ENCODE data around the gene UVSSA. TPM values are rescaled to one million over a fixed set of nuclear protein-coding genes. Genes with fewer than 3 reads are reported as not detected.
"Not testable (repeated sequence)": the region's sequence is repeated elsewhere in the genome, so short reads cannot be mapped to it uniquely, and the experiment has no call there.

The UVSSA gene
- total and polyA plus RNA-seq, 5 donors from 2014 or later, result 2.1 to 42.9 (median 4.0) TPM

DNA sequence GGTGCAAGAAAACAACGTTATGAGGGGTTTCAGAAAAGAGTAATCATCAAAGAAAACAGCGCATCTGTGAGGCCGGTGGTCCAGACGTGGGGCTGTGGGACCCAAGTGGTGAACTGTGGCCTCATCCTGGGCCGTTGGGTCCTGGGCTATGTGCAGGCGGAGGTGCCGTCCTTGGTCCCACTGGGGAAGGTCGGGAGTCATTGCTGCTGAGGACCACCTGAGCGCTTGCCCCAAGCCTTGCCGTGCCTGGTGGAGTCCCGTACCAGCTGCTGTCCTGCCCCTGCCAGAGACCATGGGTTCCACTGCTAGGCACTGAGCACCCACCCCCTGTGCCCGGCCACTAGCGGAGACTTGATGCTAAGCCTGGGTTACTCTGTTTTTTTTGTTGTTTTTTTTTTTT is 25.5 kb upstream of the UVSSA start:
- ATAC-seq (ENCODE audit: low read depth in 2 of 2), result no peak
- Mint-ChIP-seq H3K4me3 (no peak overlapping the region), H3K9me3 (no peaks in the 10 kb centered on the region), H3K27me3 (no peaks in the 10 kb centered on the region), H3K27ac (no peak overlapping the region), H3K36me3 (peaks cover 12% of the 10 kb centered on the region), H3K4me1 (peaks cover 0 to 6% (median 3%) of the 10 kb centered on the region in 4 donors)
- Histone ChIP-seq H3K9me3 (ENCODE audit: control insufficient read depth in 2 of 2, low read length in 2 of 2) (no peaks in the 10 kb centered on the region), H3K27me3 (ENCODE audit: control insufficient read depth, insufficient read depth, low read length) (no peaks in the 10 kb centered on the region), H3K27ac (ENCODE audit: insufficient read depth, low read length, poor library complexity, severe bottlenecking) (no peak overlapping the region), H3K4me3 (ENCODE audit: low read depth, low read length) (no peak overlapping the region), H3K36me3 (ENCODE audit: control insufficient read depth, insufficient read depth, low read length) (peaks cover 59% of the 10 kb centered on the region), H3K4me1 (ENCODE audit: control insufficient read depth, insufficient read depth, low read length, poor library complexity, severe bottlenecking) (no peaks in the 10 kb centered on the region)
- DNase-seq, result no peak

DNA sequence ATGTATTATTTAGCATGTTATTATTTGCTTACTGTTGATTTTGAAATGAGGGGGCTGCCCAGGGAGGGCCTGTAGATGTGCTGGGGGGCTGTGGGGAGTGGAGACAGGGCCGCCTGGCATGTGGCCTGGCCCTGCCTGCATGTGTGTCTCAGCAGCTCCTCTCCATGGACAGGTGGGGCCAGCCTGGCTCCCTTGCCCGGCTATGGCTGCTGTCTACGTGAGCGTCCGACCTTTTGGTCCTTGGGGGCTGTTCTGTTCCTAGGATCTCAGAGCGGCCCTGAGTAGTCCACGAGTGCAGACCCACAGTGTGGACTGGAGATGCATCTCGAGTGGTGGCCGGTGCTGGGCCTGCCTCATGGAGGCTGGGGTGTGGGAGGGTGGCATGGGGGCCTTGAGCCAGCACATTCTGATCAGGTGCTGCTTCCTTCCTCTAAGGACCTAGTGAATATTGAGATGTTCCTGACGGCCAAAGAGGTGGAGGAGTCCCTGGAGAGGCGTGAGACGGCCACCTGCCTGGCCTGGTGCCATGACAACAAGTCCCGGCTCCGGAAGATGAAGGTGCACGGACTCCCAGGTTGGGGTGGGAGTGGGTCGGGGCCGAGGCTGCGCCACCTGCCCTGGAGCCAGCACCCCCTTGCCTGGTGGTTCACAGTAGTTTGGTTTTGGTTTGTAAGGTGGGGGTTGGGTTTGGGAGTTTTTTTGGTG is 24.9 kb upstream of the UVSSA start:
- Mint-ChIP-seq H3K27ac (no peak overlapping the region), H3K27me3 (no peaks in the 10 kb centered on the region), H3K4me3 (no peak overlapping the region), H3K9me3 (no peaks in the 10 kb centered on the region), H3K4me1 (peaks cover 0 to 6% (median 3%) of the 10 kb centered on the region in 4 donors), H3K36me3 (peaks cover 12% of the 10 kb centered on the region)
- Histone ChIP-seq H3K9me3 (ENCODE audit: control insufficient read depth in 2 of 2, low read length in 2 of 2) (no peaks in the 10 kb centered on the region), H3K27me3 (ENCODE audit: control insufficient read depth, insufficient read depth, low read length) (no peaks in the 10 kb centered on the region), H3K27ac (ENCODE audit: insufficient read depth, low read length, poor library complexity, severe bottlenecking) (no peak overlapping the region), H3K4me3 (ENCODE audit: low read depth, low read length) (no peak overlapping the region), H3K4me1 (ENCODE audit: control insufficient read depth, insufficient read depth, low read length, poor library complexity, severe bottlenecking) (no peaks in the 10 kb centered on the region), H3K36me3 (ENCODE audit: control insufficient read depth, insufficient read depth, low read length) (peaks cover 60% of the 10 kb centered on the region)
- no peak for ATAC-seq (ENCODE audit: low read depth in 2 of 2)
- DNase-seq, result no peak

DNA sequence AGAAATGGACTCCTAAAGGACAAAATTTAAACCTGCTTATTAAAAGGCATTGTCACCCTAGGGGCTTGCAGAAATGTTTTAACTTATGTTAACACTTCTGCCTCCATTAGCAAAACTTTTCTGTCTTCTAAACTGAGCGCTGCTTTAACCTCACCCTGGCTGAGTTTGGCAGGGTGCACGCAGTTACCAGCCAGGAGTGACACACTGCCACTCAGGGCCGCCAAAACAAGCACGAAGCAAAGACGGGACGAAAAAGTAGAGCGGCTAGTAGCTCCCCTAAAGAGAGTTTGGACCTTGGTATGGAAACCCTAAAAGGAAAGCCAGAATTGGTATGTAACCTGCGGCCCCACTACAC is 23.8 kb upstream of the UVSSA start:
- no peak overlapping the region for H3K4me3 Mint-ChIP-seq
- peaks cover 0 to 4% (median 1%) of the 10 kb centered on the region in 4 donors for H3K4me1 Mint-ChIP-seq
- H3K27ac Mint-ChIP-seq, result no peak overlapping the region
- no peaks in the 10 kb centered on the region for H3K27me3 Mint-ChIP-seq
- H3K9me3 Mint-ChIP-seq, result no peaks in the 10 kb centered on the region
- Histone ChIP-seq H3K4me3 (ENCODE audit: low read depth, low read length) (no peak overlapping the region), H3K27me3 (ENCODE audit: control insufficient read depth, insufficient read depth, low read length) (no peaks in the 10 kb centered on the region), H3K4me1 (ENCODE audit: control insufficient read depth, insufficient read depth, low read length, poor library complexity, severe bottlenecking) (no peaks in the 10 kb centered on the region), H3K27ac (ENCODE audit: insufficient read depth, low read length, poor library complexity, severe bottlenecking) (no peak overlapping the region), H3K9me3 (ENCODE audit: control insufficient read depth in 2 of 2, low read length in 2 of 2) (no peaks in the 10 kb centered on the region), H3K36me3 (ENCODE audit: control insufficient read depth, insufficient read depth, low read length) (peaks cover 48% of the 10 kb centered on the region)
- DNase-seq, result no peak
- peaks cover 12% of the 10 kb centered on the region for H3K36me3 Mint-ChIP-seq
- no peak for ATAC-seq (ENCODE audit: low read depth in 2 of 2)

DNA sequence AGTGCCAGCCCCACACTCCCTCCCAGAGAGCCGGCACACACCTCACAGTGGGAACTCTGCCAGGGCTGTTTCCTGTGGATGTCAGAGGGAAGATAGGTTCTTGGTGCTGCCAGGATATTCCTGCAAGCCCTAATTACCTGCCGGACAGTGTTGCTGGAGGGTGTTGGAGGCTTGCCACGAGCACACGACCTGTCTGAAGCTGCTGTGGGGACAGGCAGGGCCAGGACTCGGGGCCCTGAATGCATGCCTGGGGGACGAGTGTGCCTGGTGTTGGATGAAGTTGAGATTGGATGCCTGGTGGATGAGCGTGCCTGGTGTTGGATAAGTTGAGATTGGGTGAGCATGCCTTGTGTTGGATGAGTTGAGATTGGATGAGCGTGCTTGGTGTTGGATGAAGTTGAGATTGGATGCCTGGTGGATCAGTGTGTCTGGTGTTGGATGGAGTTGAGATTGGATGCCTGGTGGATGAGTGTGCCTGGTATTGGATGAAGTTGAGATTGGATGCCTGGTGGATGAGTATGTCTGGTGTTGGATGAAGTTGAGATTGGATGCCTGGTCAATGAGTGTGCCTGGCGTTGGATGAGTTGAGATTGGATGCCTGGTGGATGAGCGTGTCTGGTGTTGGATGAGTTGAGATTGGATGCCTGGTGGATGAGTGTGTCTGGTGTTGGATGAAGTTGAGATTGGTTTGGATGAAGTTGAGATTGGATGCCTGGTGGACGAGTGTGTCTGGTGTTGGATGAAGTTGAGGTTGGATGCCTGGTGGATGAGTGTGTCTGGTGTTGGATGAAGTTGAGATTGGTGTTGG is 23.2 kb upstream of the UVSSA start:
- DNase-seq (no peak), ATAC-seq (ENCODE audit: low read depth in 2 of 2) (no peak)
- Histone ChIP-seq H3K36me3 (ENCODE audit: control insufficient read depth, insufficient read depth, low read length) (peaks cover 44% of the 10 kb centered on the region), H3K27me3 (ENCODE audit: control insufficient read depth, insufficient read depth, low read length) (no peaks in the 10 kb centered on the region), H3K4me3 (ENCODE audit: low read depth, low read length) (no peak overlapping the region), H3K4me1 (ENCODE audit: control insufficient read depth, insufficient read depth, low read length, poor library complexity, severe bottlenecking) (no peaks in the 10 kb centered on the region), H3K27ac (ENCODE audit: insufficient read depth, low read length, poor library complexity, severe bottlenecking) (no peak overlapping the region), H3K9me3 (ENCODE audit: control insufficient read depth in 2 of 2, low read length in 2 of 2) (no peaks in the 10 kb centered on the region)
- Mint-ChIP-seq H3K9me3 (no peaks in the 10 kb centered on the region), H3K27me3 (no peaks in the 10 kb centered on the region), H3K4me3 (no peak overlapping the region), H3K36me3 (peaks cover 12% of the 10 kb centered on the region), H3K4me1 (peaks cover 0 to 3% (median 0%) of the 10 kb centered on the region in 4 donors), H3K27ac (no peak overlapping the region)

DNA sequence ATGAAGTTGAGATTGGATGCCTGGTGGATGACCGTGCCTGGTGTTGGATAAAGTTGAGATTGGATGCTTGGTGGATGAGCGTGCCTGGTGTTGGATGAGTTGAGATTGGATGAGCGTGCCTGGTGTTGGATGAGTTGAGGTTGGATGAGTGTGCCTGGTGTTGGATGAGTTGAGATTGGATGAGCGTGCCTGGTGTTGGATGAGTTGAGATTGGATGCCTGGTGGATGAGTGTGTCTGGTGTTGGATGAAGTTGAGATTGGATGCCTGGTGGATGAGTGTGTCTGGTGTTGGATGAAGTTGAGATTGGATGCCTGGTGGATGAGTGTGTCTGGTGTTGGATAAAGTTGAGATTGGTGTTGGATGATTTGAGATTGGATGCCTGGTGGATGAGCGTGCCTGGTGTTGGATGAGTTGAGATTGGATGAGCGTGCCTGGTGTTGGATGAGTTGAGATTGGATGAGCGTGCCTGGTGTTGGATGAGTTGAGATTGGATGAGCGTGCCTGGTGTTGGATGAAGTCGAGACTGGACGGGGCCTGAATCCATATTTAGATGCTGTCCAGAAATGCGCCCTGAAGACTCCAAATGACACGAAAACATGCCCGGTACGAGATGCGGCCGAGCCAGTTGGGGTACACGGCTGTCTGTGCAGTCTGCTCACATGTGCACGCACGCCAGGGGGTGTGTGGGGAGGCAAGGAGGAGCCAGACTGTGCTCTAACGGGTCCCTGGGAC is 22.4 kb upstream of the UVSSA start:
- H3K4me1 Mint-ChIP-seq; H3K9me3 Mint-ChIP-seq; H3K4me3 ChIP-seq (ENCODE audit: low read depth, low read length); H3K4me3 Mint-ChIP-seq; H3K27me3 Mint-ChIP-seq; H3K27ac Mint-ChIP-seq; DNase-seq; ATAC-seq (ENCODE audit: low read depth in 2 of 2); H3K9me3 ChIP-seq (ENCODE audit: control insufficient read depth in 2 of 2, low read length in 2 of 2); H3K27ac ChIP-seq (ENCODE audit: insufficient read depth, low read length, poor library complexity, severe bottlenecking); H3K4me1 ChIP-seq (ENCODE audit: control insufficient read depth, insufficient read depth, low read length, poor library complexity, severe bottlenecking); H3K27me3 ChIP-seq (ENCODE audit: control insufficient read depth, insufficient read depth, low read length): not testable (repeated sequence)
- peaks cover 12% of the 10 kb centered on the region for H3K36me3 Mint-ChIP-seq
- H3K36me3 ChIP-seq (ENCODE audit: control insufficient read depth, insufficient read depth, low read length), result peaks cover 36% of the 10 kb centered on the region

DNA sequence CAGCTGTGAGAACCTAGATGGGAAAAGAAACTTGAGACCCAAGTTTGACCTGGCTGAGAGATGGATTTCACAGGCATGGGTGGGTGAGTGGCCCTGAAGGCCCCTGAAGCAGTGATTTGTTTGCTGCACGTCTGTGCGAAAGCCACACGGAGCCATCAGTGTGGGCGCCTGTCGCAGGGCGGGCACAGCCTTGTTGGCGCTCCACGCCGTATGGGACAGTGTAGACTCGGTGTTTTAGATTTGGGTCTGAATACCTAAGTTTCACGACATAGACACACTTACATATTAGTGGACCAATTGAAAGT is 21.9 kb upstream of the UVSSA start:
- Mint-ChIP-seq H3K27ac (no peak overlapping the region), H3K36me3 (peaks cover 9% of the 10 kb centered on the region), H3K9me3 (no peaks in the 10 kb centered on the region), H3K4me3 (no peak overlapping the region), H3K27me3 (no peaks in the 10 kb centered on the region), H3K4me1 (peaks cover 0 to 10% (median 3%) of the 10 kb centered on the region in 4 donors)
- peaks cover 11% of the 10 kb centered on the region for H3K4me1 ChIP-seq (ENCODE audit: control insufficient read depth, insufficient read depth, low read length, poor library complexity, severe bottlenecking)
- H3K27ac ChIP-seq (ENCODE audit: insufficient read depth, low read length, poor library complexity, severe bottlenecking), result no peak overlapping the region
- H3K27me3 ChIP-seq (ENCODE audit: control insufficient read depth, insufficient read depth, low read length), result no peaks in the 10 kb centered on the region
- ATAC-seq (ENCODE audit: low read depth in 2 of 2) (no peak), DNase-seq (no peak)
- H3K4me3 ChIP-seq (ENCODE audit: low read depth, low read length), result no peak overlapping the region
- H3K36me3 ChIP-seq (ENCODE audit: control insufficient read depth, insufficient read depth, low read length), result peaks cover 35% of the 10 kb centered on the region
- H3K9me3 ChIP-seq (ENCODE audit: control insufficient read depth in 2 of 2, low read length in 2 of 2), result no peaks in the 10 kb centered on the region

DNA sequence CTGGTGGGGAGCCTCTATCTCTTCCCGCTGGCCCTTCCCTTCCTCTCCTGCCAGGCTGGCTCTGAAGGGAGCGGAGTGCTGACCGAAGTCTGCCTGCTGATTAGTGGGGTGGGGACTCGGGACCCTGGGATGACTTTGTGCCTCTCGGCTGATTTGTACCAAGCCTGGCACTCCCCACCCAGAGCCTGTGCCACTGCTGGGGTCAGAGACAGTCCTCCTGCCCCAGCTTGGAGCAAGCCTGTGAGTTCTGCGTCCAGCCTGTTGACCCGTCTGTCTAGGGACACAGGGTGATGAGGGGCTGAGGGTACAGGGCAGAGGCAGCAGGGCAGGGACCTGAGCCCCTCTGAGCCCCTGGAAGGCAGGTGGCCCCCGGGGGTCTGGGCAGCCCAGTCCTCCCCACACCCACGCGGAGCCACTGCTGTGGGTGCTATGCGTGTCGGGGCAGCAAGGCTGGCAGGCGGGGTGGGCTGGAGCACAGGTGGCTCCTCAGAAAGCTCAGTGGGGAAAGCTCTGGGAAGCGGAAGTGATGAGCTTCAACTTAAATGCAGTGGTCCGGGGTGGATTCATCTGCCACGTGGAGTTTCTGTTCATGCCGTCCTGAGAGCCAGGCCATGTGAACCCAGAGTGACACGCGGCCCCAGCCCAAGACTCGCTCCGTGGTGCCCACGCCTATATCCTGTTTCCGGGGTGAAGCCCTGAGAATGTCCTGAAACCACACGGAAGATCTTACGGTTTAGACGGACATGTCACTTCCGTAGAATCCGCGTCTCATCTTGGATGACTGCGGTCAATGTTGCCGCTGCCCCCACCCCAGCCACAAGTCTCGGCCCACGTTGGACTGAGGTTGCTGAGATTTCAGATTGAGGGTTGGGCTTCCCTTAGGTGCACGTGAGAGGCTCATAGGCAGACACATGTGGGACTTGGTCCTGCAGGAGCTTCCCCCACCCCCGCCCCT is 21.1 kb upstream of the UVSSA start:
- Mint-ChIP-seq H3K36me3 (peaks cover 10% of the 10 kb centered on the region), H3K27me3 (no peaks in the 10 kb centered on the region), H3K4me3 (no peak overlapping the region), H3K4me1 (peaks cover 0 to 18% (median 11%) of the 10 kb centered on the region in 4 donors), H3K9me3 (no peaks in the 10 kb centered on the region), H3K27ac (no peak overlapping the region)
- no peak for DNase-seq
- Histone ChIP-seq H3K27ac (ENCODE audit: insufficient read depth, low read length, poor library complexity, severe bottlenecking) (no peak overlapping the region), H3K9me3 (ENCODE audit: control insufficient read depth in 2 of 2, low read length in 2 of 2) (no peaks in the 10 kb centered on the region), H3K4me1 (ENCODE audit: control insufficient read depth, insufficient read depth, low read length, poor library complexity, severe bottlenecking) (peaks cover 19% of the 10 kb centered on the region), H3K27me3 (ENCODE audit: control insufficient read depth, insufficient read depth, low read length) (no peaks in the 10 kb centered on the region), H3K36me3 (ENCODE audit: control insufficient read depth, insufficient read depth, low read length) (peaks cover 35% of the 10 kb centered on the region), H3K4me3 (ENCODE audit: low read depth, low read length) (no peak overlapping the region)
- no peak for ATAC-seq (ENCODE audit: low read depth in 2 of 2)
